Activated naive CD4-positive, alpha-beta T cell treated with anti-CD3 and anti-CD28 coated beads, Interleukin-2, amount 50 U/mL, for 24 hours (primary cell): ENCODE data around the gene REEP6.
"Not testable (repeated sequence)": the region's sequence is repeated elsewhere in the genome, so short reads cannot be mapped to it uniquely, and the experiment has no call there.

Experiments
- H3K27ac Mint-ChIP-seq: one replicate; pipeline ENCODE4 v1.8.0; 2021; ENCODE audit warnings: mild to moderate bottlenecking, mixed read lengths
- H3K27me3 Mint-ChIP-seq: one replicate; pipeline ENCODE4 v1.8.0; 2021; ENCODE audit warnings: mixed read lengths
- H3K36me3 Mint-ChIP-seq: one replicate; pipeline ENCODE4 v1.8.0; 2021; ENCODE audit warnings: mixed read lengths
- H3K4me1 Mint-ChIP-seq: one replicate; pipeline ENCODE4 v1.8.0; 2021; ENCODE audit warnings: mixed read lengths
- H3K4me3 Mint-ChIP-seq: one replicate; pipeline ENCODE4 v1.8.0; 2021; ENCODE audit warnings: mild to moderate bottlenecking, mixed read lengths
- H3K9me3 Mint-ChIP-seq: one replicate; pipeline ENCODE4 v1.8.0; 2021; ENCODE audit warnings: mixed read lengths

Gene REEP6

DNA sequence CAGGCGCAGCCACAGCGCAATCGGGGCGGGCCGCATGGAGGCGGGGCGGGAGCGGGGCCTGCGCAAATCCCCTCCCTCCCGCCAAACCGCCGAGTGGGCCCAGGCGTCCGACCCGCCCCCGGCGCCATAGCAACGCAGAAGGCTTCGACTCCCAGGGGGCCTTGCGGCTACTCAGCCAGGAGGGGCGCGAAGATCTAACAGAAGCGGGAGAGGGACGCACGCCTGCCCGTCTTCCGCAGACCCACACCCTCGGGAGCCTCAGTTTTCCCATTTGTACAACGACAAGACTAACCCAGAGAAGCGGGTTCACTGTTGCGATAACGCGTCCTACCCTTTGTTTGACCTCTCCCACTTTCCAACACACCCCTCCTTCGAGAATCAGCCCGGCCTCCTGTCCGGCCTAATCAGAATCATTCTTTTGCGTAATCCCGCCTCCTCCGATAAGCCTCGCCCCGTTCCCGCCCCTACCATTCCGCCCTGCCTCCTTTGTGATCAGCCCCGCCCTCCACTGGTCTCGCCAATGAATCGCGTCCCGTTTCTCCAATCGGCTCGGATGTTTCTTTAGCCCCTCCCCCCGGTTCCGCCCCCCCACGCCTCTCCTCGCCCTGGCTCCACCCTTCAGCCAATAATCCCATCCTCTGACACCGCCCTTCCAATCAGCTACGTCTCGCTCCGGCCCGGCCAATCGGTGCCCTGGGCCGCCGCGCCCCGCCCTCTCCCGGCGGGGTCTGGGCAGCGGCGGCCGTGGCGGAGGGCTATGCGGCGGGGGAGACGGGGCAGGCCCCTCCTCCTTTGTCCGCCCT, 469 bp upstream of the REEP6 start, which contains the start of gene PCSK4:
Gene PCSK4 (minus strand): TSS at position 40 of the 803 bp plus-strand sequence. CDS start 4 bp downstream, at position 36.
- H3K4me3 Mint-ChIP-seq: peak within 1 kb of the TSS; percentile 87
- H3K27me3 Mint-ChIP-seq: no peaks in the 10 kb centered on the region
- H3K36me3 Mint-ChIP-seq: no peaks in the 10 kb centered on the region
- peaks cover 16% of the 10 kb centered on the region for H3K4me1 Mint-ChIP-seq
- H3K27ac Mint-ChIP-seq: peak within 1 kb of the TSS; percentile 52
- no peaks in the 10 kb centered on the region for H3K9me3 Mint-ChIP-seq

DNA sequence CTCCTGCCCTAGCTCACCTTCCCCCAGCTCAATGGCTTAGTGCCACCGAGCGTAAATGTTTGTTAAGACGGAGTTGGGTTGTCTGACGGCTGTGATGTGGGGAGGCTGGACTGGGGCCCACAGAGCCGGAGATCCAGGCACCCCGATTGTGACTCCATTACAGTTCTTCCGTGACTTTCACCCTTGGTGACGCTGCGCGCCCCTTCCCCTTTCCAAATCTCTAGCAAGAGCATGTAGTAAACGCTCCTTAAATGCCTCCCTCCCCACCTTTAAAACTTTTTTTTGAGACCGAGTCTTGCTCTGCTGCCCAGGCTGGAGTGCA, 829 bp downstream of the REEP6 start:
- Mint-ChIP-seq H3K27ac (peak overlapping the region; percentile 30), H3K9me3 (no peaks in the 10 kb centered on the region), H3K4me3 (peak overlapping the region; percentile 83), H3K4me1 (peaks cover 16% of the 10 kb centered on the region), H3K27me3 (no peaks in the 10 kb centered on the region), H3K36me3 (no peaks in the 10 kb centered on the region)

DNA sequence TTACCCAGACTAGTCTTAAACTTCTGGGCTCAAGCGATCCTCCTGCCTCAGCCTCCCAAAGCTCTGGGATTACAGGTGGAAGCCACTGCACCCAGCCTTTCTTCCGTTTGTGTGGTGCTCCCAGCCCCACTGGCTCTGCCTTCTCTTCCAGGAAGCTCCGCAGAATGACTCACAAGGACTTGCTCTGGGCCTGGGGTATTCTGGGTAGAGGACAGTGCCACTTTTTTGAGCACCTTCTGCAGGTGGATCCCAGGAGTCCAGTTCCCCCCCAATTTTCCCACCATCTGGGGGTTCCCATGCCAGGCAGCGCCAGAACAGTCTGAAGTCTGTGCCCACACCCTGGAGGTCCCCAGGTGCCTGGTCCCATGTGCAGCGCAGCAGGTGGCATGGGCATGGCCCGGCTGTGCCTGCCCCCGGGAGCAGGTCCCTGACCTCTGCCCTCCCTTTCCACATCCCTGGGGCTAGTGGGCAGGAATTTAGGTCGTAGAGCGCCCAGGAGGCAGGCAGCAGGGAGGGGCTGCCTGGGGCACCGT, 1.6 kb downstream of the REEP6 start:
- H3K9me3 Mint-ChIP-seq: no peaks in the 10 kb centered on the region
- H3K27ac Mint-ChIP-seq: no peak overlapping the region
- H3K4me3 Mint-ChIP-seq: peak overlapping the region; percentile 83
- H3K4me1 Mint-ChIP-seq: peaks cover 16% of the 10 kb centered on the region
- H3K36me3 Mint-ChIP-seq: no peaks in the 10 kb centered on the region
- no peaks in the 10 kb centered on the region for H3K27me3 Mint-ChIP-seq

DNA sequence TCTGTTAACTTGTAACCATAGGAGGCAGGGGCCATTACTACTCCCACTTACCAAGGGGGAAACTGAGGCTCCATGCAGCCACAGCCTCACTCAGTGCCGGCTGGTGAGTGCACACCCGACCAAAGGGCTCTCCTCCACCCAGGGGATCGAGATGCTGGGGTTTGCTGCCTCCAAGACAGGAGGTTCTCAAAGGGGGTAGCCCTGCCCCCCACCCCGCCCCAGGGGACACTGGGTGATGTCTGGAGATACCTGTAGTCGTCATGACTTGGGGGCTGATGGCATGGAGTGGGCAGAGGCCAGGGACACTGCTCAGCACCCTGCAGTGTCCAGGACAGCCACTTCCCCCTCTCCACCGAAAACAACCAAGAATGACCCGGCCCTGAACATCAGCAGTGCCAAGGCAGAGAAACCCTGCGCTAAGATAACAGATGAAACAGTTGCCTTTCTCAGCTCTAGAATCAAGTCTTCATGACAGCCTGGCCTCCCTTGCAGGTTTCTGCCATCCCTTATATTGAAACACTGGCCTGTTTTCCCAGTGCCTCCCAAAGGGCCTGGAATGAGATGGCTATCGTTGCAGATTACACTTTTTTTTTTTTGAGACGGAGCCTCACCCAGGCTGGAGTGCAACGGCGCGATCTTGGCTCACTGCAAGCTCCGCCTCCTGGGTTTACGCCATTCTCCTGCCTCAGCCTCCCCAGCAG, 3.3 kb downstream of the REEP6 start:
- no peak overlapping the region for H3K4me3 Mint-ChIP-seq
- H3K9me3 Mint-ChIP-seq: no peaks in the 10 kb centered on the region
- H3K36me3 Mint-ChIP-seq: no peaks in the 10 kb centered on the region
- no peak overlapping the region for H3K27ac Mint-ChIP-seq
- H3K4me1 Mint-ChIP-seq: peaks cover 16% of the 10 kb centered on the region
- no peaks in the 10 kb centered on the region for H3K27me3 Mint-ChIP-seq

DNA sequence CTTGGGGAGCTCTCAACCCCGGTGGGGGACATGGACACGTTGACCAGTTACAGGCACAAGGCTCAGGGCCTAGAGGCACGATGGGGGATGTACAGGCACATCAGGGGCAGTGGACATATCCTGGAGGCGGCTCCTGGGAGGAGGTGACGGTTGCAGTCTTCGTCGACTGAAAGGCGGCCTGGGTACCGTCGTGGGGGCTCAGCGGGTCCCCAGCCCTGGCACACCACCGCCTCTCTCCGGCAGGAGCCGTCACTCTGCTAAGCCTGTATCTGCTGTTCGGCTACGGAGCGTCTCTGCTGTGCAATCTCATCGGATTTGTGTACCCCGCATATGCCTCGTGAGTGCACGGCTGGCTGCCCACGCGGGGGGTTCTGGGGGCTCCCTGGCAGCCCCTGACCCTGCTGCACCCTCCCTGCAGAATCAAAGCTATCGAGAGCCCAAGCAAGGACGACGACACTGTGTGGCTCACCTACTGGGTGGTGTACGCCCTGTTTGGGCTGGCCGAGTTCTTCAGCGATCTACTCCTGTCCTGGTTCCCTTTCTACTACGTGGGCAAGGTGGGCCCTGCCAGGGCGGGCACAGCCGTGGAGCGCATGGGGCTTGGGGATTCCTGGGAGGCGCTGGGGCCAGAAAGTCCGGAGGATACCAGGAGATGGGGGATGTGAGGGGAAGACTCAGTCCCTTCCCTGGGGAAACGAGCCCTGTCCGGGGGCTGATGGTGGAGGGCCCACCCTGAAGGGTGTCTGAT, 4.2 kb downstream of the REEP6 start:
- H3K9me3 Mint-ChIP-seq: no peaks in the 10 kb centered on the region
- H3K27ac Mint-ChIP-seq: no peak overlapping the region
- no peaks in the 10 kb centered on the region for H3K36me3 Mint-ChIP-seq
- H3K4me1 Mint-ChIP-seq: peaks cover 11% of the 10 kb centered on the region
- no peaks in the 10 kb centered on the region for H3K27me3 Mint-ChIP-seq
- no peak overlapping the region for H3K4me3 Mint-ChIP-seq

DNA sequence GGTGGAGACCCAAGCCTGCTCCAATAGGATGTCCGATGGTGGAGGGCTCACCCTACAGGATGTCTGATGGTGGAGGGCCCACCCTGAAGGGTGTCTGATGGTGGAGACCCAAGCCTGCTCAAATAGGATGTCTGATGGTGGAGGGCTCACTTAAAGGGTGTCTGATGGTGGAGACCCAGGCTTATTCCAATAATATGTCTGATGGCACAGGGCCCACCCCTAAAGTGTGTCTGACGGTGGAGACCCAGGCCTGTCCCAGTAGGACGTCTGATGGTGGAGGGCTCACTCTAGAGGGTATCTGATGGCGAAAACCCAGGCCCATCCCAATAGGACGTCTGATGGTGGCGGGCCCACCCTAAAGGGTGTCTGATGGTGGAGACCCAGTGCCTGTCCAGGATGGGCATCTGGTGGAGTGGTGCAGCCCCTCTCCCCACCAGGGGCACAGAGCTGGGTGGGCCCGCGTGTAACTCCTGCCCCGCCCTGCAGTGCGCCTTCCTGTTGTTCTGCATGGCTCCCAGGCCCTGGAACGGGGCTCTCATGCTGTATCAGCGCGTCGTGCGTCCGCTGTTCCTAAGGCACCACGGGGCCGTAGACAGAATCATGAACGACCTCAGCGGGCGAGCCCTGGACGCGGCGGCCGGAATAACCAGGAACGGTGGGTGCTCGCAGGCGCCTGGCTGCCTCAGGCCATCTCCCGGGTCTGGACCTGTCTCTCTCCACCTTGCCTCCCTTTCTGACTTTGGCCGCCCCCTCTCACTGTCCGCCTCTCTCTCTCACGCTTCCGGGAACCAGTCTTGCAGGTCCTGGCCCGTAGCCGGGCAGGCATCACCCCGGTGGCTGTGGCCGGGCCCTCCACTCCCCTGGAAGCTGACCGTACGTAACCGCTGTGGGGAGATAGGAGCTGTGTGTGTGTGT, 5.1 kb downstream of the REEP6 start:
- no peaks in the 10 kb centered on the region for H3K27me3 Mint-ChIP-seq
- H3K4me3 Mint-ChIP-seq: no peak overlapping the region
- no peaks in the 10 kb centered on the region for H3K36me3 Mint-ChIP-seq
- H3K9me3 Mint-ChIP-seq: no peaks in the 10 kb centered on the region
- peaks cover 7% of the 10 kb centered on the region for H3K4me1 Mint-ChIP-seq
- no peak overlapping the region for H3K27ac Mint-ChIP-seq

DNA sequence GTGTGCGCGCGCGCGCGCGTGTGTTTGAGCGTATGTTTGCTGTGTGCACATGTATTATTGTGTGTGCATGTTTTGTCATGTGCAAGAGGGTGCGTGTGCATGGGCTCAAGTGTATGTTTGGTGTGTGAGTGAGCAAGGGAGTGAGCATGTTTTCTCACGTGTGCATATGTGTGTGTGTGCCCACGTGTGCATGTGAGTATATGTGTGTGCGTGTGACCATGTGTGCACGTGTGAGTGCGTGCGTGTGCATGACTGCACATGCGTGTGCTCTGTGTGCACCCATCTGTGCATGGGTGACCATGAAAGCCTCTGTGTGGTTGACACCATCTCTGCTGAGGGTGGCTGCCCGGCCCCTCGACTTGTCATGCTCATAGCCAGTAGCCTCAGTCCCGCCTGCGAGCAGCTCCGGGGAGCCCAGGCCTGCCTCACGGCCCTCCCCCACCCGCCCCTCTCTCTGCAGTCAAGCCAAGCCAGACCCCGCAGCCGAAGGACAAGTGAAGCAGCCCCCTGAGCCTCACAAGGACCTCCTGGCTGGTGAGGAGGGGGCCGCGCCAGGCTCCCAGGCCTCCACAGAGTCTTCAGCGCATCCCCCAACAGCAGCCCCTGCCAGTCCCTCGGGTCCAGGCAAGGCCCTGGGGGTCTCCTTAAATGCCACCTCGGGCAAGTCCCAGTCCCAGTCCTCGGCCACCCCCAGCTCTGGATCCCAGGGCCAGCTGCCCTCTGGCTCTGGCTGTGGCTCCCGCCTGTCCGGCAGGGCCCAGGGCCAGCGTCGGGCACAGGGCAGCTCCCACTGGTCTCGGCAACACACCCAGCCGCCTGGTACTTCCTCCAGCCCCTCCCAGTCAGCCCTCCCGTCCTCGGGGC, 6.0 kb downstream of the REEP6 start:
- H3K4me3 Mint-ChIP-seq: no peak overlapping the region
- H3K27me3 Mint-ChIP-seq: no peaks in the 10 kb centered on the region
- H3K9me3 Mint-ChIP-seq: no peaks in the 10 kb centered on the region
- H3K4me1 Mint-ChIP-seq: peaks cover 2% of the 10 kb centered on the region
- no peaks in the 10 kb centered on the region for H3K36me3 Mint-ChIP-seq
- no peak overlapping the region for H3K27ac Mint-ChIP-seq

DNA sequence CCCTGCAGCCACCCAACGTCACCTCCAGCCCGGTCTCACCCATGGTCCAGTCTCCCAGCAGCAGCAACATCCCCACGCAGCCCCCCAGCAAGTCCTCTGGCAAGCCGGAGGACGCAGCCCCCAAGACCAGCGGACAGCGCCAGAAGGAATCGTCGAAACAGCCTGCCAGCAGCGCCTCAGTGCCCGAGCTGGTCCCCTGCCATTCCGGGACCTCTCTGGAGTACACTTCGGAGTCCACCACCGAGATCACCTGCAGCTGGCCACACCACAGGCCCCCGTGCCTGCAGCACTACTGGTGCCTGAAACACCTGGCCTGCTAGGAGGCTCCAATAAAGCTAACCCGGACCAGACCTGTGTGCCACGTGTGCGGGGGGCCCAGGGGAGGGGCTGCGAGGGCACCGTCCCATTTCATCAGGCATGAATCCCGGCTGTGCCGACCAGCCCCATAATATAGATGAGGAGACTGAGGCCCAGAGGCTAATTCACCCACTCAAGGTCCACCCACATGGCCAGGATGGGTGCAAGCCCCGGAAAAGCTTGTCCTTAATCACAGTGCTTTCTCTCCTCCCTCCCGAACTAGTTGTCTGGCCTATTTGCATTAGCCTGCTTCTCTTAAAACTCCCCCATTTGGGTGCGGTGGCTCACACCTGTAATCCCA, 6.7 kb downstream of the REEP6 start:
- H3K36me3 Mint-ChIP-seq: no peaks in the 10 kb centered on the region
- H3K27me3 Mint-ChIP-seq: no peaks in the 10 kb centered on the region
- H3K27ac Mint-ChIP-seq: no peak overlapping the region
- peaks cover 2% of the 10 kb centered on the region for H3K4me1 Mint-ChIP-seq
- H3K4me3 Mint-ChIP-seq: no peak overlapping the region
- H3K9me3 Mint-ChIP-seq: no peaks in the 10 kb centered on the region

DNA sequence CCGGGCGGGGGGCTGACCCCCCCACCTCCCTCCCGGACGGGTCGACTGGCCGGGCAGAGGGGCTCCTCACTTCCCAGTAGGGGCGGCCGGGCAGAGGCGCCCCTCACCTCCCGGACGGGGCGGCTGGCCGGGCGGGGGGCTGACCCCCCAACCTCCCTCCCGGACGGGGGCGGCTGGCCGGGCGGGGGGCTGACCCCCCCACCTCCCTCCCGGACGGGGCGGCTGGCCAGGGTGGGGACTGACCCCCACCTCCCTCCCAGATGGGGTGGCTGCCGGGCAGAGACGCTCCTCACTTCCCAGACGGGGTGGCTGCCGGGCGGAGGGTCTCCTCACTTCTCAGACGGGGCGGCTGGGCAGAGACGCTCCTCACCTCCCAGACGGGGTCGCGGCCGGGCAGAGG, 8.2 kb downstream of the REEP6 start:
- H3K27ac Mint-ChIP-seq, H3K4me1 Mint-ChIP-seq, H3K27me3 Mint-ChIP-seq, H3K4me3 Mint-ChIP-seq, H3K9me3 Mint-ChIP-seq, H3K36me3 Mint-ChIP-seq: not testable (repeated sequence)

DNA sequence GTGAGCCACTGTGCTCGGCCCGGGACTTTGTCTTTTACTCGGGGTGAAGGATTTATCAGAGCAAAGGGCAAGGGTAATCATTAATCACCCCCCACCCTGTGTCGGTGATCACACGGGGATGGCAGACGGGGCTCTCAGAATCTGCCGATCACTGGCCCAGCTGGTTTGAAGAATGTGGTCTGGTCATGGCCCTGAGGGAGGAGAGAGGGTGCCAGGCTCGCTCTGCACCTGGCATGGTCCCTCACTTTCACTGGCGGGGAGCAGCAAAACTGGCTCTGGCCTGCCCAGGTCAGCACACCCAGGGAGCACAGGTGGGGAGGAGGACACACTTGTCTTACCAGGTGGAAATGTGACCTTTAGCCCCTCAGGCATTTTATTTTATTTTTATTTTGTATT, 10.2 kb downstream of the REEP6 start:
- peaks cover 10% of the 10 kb centered on the region for H3K4me1 Mint-ChIP-seq
- no peaks in the 10 kb centered on the region for H3K9me3 Mint-ChIP-seq
- H3K4me3 Mint-ChIP-seq: no peak overlapping the region
- no peaks in the 10 kb centered on the region for H3K36me3 Mint-ChIP-seq
- no peaks in the 10 kb centered on the region for H3K27me3 Mint-ChIP-seq
- no peak overlapping the region for H3K27ac Mint-ChIP-seq

DNA sequence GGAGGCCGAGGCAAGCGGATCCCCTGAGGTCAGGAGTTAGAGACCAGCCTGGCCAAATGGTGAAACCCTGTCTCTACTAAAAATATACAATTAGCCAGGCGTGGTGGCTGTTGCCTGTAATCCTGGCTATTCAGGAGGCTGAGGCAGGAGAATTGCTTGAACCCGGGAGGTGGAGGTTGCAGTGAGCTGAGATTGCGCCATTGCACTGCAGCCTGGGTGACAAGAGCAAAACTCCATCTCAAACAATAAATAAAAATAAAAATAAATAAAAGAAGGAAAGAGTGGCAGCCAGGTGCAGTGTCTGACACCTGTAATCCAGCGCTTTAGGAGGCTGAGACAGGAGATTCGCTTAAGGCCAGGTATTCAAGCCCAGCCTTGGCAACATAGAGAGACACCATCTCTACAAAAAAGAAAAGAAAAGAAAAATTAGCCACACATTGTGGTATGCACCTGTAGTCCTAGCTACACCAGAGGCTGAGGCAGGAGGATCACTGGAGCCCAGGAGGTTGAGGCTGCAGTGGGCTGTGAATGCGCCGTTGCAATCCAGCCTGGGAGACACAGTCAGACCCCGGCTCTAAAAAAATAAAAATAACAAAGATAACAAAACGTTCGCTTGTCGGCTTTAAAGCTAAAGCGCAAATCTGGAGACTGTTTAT, 11.6 kb downstream of the REEP6 start:
- Mint-ChIP-seq H3K4me3 (peak overlapping the region; percentile 15), H3K9me3 (no peaks in the 10 kb centered on the region), H3K4me1 (peaks cover 12% of the 10 kb centered on the region), H3K36me3 (no peaks in the 10 kb centered on the region), H3K27ac (no peak overlapping the region), H3K27me3 (no peaks in the 10 kb centered on the region)

DNA sequence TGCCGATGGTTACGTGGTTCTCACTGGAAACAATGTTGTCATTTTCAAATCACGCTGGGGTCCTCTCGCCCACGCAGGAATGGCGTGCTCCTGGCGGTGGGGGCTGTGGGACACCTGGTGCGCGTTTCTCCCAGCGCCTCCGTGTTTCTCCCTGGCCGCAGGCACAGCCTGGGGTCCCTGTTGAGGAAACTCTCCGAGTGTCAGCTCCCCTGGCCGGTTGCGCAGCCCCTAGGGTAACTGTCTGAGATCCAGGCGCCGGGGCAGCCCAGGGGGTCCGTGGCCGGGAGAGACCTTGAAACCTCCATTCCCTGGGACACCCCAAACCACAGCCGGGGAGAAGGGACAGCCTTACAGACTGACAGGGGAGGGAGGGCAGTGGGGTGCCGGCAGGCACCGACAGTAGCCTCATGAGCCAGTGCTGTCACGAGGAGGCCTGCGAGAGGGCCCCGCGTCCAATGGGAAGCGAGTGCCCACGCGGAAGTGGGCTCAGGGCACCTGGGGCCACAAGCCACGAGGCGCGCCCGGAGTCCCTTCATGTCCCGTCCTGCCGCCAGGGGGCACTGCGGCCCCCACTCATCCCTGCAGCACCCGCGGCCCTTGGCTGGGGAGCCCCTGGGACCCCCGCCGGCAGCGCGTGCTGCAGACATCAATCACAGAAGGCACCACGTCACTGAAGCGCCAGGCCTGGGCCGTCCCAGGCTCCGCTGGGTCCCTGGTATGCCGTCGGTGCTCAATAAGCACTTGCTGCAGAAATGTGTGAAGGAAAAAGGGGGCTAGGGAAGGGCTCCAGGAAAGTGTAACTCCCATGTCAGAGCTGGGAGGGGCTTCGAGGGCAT, 12.3 kb downstream of the REEP6 start:
- Mint-ChIP-seq H3K4me1 (peaks cover 16% of the 10 kb centered on the region), H3K4me3 (no peak overlapping the region), H3K9me3 (no peaks in the 10 kb centered on the region), H3K27me3 (no peaks in the 10 kb centered on the region), H3K27ac (no peak overlapping the region), H3K36me3 (no peaks in the 10 kb centered on the region)
